MCF 10A (cell line): ENCODE results near the gene PHACTR3. TPM values are rescaled to one million over a fixed set of nuclear protein-coding genes. Genes with fewer than 3 reads are reported as not detected.

Source experiments
- BruUV-seq: library from RNA; stranded (reverse); fragments of 400-500 nt; replicated peaks from 2 replicates; lab custom pipeline; 2021; lab: Mats Ljungman, UMichigan
- CTCF ChIA-PET: fragments of 300-600 bp; sonication (Branson Sonifier 250); formaldehyde crosslinking; extraction: SDS; loops from one replicate; lab custom pipeline; 2021; ENCODE audit warnings: antibody characterized with exemption, inconsistent platforms; lab: Yijun Ruan, JAX
- POLR2A ChIA-PET: fragments of 300-600, 350-650 bp; sonication (Branson Sonifier 250); formaldehyde crosslinking; extraction: SDS; loops from one replicate; lab custom pipeline; 2020; ENCODE audit warnings: antibody characterized with exemption, inconsistent platforms; lab: Yijun Ruan, JAX
- DNase-seq: peaks from one replicate; pipeline ENCODE4 v3.0.0-alpha.2; 2018; ENCODE audit not compliant: unreplicated experiment
- H3K27ac Mint-ChIP-seq: one replicate; pipeline ENCODE4 v1.8.0; 2022; ENCODE audit warnings: mild to moderate bottlenecking, low read depth, mixed read lengths; ENCODE audit not compliant: unreplicated experiment
- H3K27me3 Mint-ChIP-seq: one replicate; pipeline ENCODE4 v1.8.0; 2022; ENCODE audit warnings: mixed read lengths; ENCODE audit not compliant: insufficient read depth, unreplicated experiment
- H3K36me3 Mint-ChIP-seq: one replicate; pipeline ENCODE4 v1.8.0; 2022; ENCODE audit warnings: mild to moderate bottlenecking, moderate library complexity, mixed read lengths; ENCODE audit not compliant: insufficient read depth, unreplicated experiment
- H3K4me1 Mint-ChIP-seq: one replicate; pipeline ENCODE4 v1.8.0; 2022; ENCODE audit warnings: mixed read lengths; ENCODE audit not compliant: insufficient read depth, unreplicated experiment
- H3K4me3 Mint-ChIP-seq: one replicate; pipeline ENCODE4 v1.8.0; 2022; ENCODE audit warnings: mild to moderate bottlenecking, moderate library complexity, mixed read lengths; ENCODE audit not compliant: unreplicated experiment
- H3K9me3 Mint-ChIP-seq: one replicate; pipeline ENCODE4 v1.8.0; 2022; ENCODE audit warnings: mixed read lengths; ENCODE audit not compliant: unreplicated experiment
- intact Hi-C: fragments of 100-400 bp; cut with micrococcal nuclease; formaldehyde crosslinking; loops from 2 replicates; pipeline ENCODE4 v1.14.1; 2022
- total RNA-seq: library from RNA; stranded (reverse); gene quantifications from 2 replicates; pipeline ENCODE4 v1.2.3, GENCODE V29; 2022
- TF ChIP-seq, protein P1 (sequence below): fragments of 200-600 bp; IDR thresholded peaks from one replicate; pipeline ENCODE4 v1.8.0; 2022; ENCODE audit warnings: antibody characterized with exemption, mild to moderate bottlenecking; ENCODE audit not compliant: unreplicated experiment

The PHACTR3 gene
- total RNA-seq, 1 experiment from 2014 or later: 22.8 TPM

DNA sequence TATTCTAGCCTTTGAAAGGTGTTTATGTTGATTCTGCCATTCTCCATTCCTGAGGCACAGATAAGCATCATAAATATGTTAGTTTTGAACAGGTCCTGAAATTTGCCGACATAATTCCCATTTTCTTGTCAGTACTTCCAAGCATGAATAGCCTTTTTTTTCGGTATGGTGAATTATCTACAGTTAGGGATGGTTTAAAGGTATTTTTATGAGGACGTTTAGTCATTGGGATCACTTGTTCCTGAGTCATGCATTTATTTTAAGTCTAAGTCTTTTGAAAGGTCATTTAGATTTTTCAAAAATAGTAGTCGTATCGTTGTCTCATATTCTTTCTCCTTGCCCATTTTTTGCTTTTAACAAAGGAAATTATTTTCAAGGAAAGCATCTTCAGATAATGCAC, 98.7 kb downstream of the PHACTR3 start:
- Mint-ChIP-seq H3K4me3 (no peak overlapping the region), H3K27me3 (peaks cover 43% of the 10 kb centered on the region)
- CTCF ChIA-PET: interaction anchor here (0.7 kb wide), 1 partner anchor 88 kb away, joined by 3 read pairs; no protein-coding TSS in a partner anchor

DNA sequence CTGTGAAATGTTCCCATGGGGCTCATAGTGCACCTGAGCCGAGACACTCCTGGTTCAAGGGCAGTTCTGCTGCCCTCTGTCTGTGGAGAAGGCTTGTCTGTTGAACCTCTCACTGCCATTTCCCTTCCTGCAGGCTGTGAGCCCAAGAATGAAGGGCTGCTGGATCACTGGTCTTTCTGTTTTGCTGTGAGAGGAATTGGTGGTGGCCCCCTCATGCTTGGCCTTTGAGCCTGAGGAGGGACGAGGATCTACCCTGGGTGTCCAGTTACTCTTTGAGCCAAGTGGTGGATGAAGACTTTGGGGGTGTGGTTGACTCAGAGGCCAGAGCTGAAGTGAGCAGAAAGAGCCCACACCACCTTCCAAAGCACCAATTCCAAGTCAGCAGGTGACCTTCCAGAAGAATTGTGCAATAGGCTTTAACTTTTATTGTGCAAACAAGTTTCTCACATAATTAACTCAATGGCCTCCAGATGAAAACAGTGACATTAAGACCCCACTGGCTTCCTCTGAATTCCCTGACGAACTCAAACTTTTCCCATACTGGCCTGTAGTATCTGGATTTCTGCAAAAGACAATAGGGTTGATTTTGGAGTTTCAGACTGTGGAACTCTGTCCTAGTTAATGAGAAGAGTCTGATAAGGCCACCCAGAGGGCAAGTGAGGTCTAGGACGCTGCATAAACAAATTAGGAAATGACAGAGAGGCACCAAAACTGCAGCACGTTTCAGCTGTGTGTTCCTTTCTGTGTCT, 101.5 kb downstream of the PHACTR3 start:
- H3K4me1 Mint-ChIP-seq: no peaks in the 10 kb centered on the region
- TF ChIP-seq, protein P1, sequence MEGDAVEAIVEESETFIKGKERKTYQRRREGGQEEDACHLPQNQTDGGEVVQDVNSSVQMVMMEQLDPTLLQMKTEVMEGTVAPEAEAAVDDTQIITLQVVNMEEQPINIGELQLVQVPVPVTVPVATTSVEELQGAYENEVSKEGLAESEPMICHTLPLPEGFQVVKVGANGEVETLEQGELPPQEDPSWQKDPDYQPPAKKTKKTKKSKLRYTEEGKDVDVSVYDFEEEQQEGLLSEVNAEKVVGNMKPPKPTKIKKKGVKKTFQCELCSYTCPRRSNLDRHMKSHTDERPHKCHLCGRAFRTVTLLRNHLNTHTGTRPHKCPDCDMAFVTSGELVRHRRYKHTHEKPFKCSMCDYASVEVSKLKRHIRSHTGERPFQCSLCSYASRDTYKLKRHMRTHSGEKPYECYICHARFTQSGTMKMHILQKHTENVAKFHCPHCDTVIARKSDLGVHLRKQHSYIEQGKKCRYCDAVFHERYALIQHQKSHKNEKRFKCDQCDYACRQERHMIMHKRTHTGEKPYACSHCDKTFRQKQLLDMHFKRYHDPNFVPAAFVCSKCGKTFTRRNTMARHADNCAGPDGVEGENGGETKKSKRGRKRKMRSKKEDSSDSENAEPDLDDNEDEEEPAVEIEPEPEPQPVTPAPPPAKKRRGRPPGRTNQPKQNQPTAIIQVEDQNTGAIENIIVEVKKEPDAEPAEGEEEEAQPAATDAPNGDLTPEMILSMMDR: no peak
- POLR2A ChIA-PET: no interaction called here
- BruUV-seq: no TSS peak
- CTCF ChIA-PET: no interaction called here
- no peak overlapping the region for H3K4me3 Mint-ChIP-seq
- no peak for DNase-seq
- H3K36me3 Mint-ChIP-seq: no peaks in the 10 kb centered on the region
- H3K27me3 Mint-ChIP-seq: peaks cover 33% of the 10 kb centered on the region
- no peaks in the 10 kb centered on the region for H3K9me3 Mint-ChIP-seq
- H3K27ac Mint-ChIP-seq: no peak overlapping the region
- intact Hi-C loops: no loop called here

More for the DNA sequence above, 98.7 kb downstream of the PHACTR3 start:
- TF ChIP-seq, protein P1: no peak
- Mint-ChIP-seq H3K4me1 (no peaks in the 10 kb centered on the region), H3K36me3 (no peaks in the 10 kb centered on the region), H3K27ac (no peak overlapping the region), H3K9me3 (no peaks in the 10 kb centered on the region)
- POLR2A ChIA-PET: no interaction called here
- BruUV-seq: no TSS peak
- intact Hi-C loops: no loop called here
- DNase-seq: no peak

DNA sequence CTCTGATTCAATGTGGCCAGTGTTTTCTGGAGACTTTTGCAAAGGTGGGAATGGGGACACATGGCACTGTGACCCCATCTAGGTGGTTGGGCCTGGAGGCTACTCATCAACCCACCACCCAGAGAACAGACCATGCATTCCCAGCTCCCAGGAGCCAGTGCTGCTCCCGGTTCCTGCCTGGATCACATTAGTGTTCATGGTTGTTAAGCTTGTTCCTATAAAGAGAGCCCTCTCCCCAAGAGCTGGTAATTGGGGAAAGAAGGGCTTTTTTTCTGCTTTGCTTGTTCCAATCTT, 102.0 kb downstream of the PHACTR3 start:
- H3K27ac Mint-ChIP-seq: no peak overlapping the region
- no peaks in the 10 kb centered on the region for H3K9me3 Mint-ChIP-seq
- no peak overlapping the region for H3K4me3 Mint-ChIP-seq
- no TSS peak for BruUV-seq
- TF ChIP-seq, protein P1: no peak
- intact Hi-C loops: no loop called here
- no peaks in the 10 kb centered on the region for H3K4me1 Mint-ChIP-seq
- H3K27me3 Mint-ChIP-seq: peaks cover 27% of the 10 kb centered on the region
- H3K36me3 Mint-ChIP-seq: no peaks in the 10 kb centered on the region
- CTCF ChIA-PET: interaction anchor here (0.5 kb wide), 1 partner anchor 39 kb away, joined by 3 read pairs; no protein-coding TSS in a partner anchor
- POLR2A ChIA-PET: no interaction called here
- DNase-seq: no peak

DNA sequence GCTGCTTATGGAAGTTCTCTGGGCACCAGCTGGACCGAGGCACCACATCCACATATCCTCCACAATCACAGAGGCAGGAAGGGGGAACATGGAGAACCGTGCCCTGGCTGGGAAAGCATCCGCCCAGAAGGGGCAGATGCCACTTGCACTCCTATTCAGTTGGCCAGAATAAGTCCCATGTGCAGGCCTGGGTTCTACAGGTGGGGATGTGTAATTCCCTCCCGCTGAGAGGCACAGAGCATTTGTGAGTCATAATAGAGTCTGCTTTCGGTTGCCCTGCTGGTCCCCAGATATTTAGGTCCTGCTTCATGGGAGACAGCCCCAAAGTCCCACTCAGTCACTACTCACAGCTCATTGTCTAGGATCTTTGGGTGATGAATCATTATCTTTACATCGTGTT, 104.0 kb downstream of the PHACTR3 start:
- H3K27me3 Mint-ChIP-seq: peaks cover 15% of the 10 kb centered on the region
- H3K4me3 Mint-ChIP-seq: no peak overlapping the region
- DNase-seq: no peak
- H3K4me1 Mint-ChIP-seq: no peaks in the 10 kb centered on the region
- ChIA-PET CTCF (interaction anchor here (0.6 kb wide), 1 partner anchor 34 kb away, joined by 3 read pairs; no protein-coding TSS in a partner anchor), POLR2A (no interaction called here)
- TF ChIP-seq, protein P1: no peak
- H3K36me3 Mint-ChIP-seq: no peaks in the 10 kb centered on the region
- H3K27ac Mint-ChIP-seq: no peak overlapping the region
- no TSS peak for BruUV-seq
- H3K9me3 Mint-ChIP-seq: no peaks in the 10 kb centered on the region
- intact Hi-C loops: no loop called here
